Measurements from ENCODE around the gene CLTC.

CLTC gene

GRCh38 chr17:59725691-59726090, 106.0 kb downstream of the CLTC start:
- DNase-seq (ENCODE audit: low read depth in 2 of 2), result no peak

DNA sequence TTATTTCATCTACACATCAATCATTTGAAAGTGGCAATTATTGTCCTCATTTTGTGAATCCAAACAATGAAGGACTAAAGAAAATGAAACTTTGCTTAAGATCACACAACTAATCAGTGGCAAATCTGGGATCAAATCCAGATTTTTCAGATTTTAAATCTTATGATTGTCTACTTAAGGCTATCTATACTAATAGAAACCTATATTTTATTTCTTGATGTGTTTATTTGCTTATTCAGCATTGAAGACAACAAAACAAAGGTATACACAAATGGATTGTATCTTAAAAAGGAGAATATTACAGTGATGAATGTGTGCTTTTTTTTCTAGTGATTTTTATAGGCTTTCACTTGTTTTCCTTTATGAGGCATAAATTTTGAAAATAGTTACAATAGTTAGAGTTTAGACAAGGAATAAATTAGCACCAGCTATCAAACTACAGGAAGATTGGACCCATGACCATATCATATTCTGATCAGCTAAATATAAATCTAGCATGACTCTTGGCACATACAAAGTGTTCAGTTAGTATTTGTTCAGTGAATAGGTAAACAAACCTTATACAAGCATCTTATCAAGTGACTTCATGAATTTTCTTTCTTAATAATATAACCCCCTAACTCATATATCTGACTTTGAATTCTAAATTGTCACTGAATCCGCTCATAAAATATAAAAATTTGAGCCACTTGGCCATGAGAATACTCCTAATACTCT, 108.3 kb downstream of the CLTC start:
- no peak for DNase-seq (ENCODE audit: low read depth in 2 of 2)

DNA sequence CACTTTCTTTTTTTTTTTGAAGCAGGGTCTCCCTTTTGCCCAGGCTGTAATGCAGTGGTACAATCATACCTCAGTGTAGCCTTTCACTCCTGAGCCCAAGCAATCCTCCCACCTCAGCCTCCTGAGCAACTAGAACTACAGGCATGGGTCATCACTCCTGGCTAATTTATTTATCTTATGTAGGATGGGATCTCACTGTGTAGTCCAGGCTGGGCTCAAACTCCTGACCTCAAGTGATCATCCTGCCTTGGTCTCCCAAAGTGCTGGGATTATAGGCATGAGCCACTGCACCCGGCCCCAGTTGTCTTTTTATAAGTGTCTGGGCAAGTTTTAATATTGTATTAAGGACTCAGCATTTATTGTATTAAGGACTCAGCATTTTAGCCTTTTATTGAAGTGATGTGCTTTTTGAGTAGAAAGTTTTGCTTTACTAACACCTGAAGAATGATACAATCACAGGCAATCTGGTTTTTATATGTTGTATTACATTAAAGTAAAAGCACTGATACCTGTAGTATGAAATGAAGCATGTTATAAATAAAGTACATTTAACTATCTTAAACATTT, 110.7 kb downstream of the CLTC start:
- DNase-seq (ENCODE audit: low read depth in 2 of 2), result no peak

DNA sequence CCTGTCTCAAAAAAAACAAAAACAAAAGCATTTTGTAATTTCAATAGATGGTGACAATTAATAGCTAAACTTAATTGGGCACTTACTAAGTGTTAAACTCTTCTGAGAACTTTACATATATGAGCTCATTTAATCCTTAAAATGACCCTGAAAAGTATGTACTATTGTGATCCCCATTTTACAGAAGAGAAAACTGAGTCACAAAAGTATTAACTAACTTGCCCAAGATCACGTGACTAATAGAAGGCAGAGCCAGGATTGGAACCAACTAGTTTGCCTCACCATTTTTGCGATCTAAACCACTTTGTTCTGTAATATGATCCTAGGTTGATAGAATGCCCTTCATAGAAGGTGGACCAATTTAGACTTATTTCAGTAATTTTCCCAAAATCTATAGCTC, 114.0 kb downstream of the CLTC start:
- no peak for DNase-seq (ENCODE audit: low read depth in 2 of 2)

DNA sequence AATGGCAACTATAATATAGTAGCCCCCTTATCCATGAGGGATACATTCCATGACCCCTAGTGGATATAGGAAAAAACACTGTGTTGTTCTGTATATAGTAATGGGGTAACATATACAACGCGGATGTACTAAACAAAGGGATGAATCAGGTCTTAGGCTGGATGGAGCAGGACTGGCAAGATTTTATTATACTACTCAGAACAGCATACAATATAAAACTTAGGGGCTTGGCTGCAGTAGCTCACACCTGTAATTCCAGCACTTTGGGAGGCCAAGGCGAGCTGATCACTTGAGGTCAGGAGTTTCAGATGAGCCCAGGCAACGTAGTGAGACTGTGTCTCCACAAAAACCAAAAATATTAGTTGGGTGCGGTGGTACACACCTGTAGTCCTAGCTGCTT, 114.5 kb downstream of the CLTC start:
- DNase-seq (ENCODE audit: low read depth in 2 of 2), result no peak

DNA sequence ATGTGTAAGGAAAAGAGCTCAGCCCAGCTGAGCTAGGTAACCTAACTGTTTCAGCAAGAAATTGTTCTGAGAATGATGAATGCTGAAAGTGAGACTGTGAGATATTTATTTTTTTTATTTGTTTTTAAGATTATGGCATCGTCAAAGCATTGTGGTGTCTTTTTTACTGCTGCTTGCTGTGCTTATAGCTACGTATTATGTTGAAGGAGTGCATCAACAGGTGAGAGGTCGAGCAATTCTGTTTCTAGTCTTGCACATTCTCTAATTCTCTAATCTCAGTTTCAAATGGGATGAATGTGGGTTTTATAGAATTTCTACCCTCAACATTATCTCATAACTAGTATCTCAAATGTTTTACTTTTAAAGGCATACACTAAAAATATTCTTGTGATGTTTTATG, 117.6 kb downstream of the CLTC start:
- no peak for DNase-seq (ENCODE audit: low read depth in 2 of 2)

- no peak for DNase-seq (ENCODE audit: low read depth in 2 of 2)
These were observed 124.1 kb downstream of the CLTC start for GRCh38 chr17:59743842-59744241.

DNA sequence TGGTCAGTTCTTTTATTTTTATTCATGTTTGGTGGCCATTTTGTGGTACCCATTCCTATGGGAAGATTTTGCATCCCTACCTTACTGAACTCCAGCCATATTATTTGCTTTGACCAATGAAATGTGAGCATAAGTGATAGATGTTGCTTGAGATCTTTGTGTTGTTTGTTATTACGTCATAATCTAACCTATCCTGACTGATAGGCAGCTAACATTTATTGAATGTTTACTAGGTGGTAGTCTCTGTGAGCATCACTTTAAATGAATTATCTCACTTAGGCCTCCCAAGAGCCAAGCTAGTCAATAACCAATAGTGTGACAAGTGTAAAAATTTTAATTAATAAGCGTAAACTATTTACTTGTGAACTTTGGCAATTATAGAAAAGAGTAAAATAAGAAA, 125.3 kb downstream of the CLTC start:
- DNase-seq (ENCODE audit: low read depth in 2 of 2), result no peak

All from stimulated activated CD8-positive, alpha-beta memory T cell treated with anti-CD3 and anti-CD28 coated beads, Interleukin-2, amount 100 ng/mL, for 1 hour (primary cell).